ENCODE data around the gene RELN. TPM values are rescaled to one million over a fixed set of nuclear protein-coding genes. Genes with fewer than 3 reads are reported as not detected.

The RELN gene
- total and polyA plus RNA-seq, 12 donors = 0.22 to 1.9 (median 0.93) TPM

GRCh38 chr7:103947026-103947655, 42.3 kb downstream of the RELN start:
- intact Hi-C loops (cut with DNase I) = no loop called here
- 72 to 73% methylated on average over 2 of the region's 2 CpGs for WGBS, 2 donors

GRCh38 chr7:103944230-103944900, 45.1 kb downstream of the RELN start:
- DNase-seq = no peak
- ATAC-seq = no peak
- TF ChIP-seq, protein P1, sequence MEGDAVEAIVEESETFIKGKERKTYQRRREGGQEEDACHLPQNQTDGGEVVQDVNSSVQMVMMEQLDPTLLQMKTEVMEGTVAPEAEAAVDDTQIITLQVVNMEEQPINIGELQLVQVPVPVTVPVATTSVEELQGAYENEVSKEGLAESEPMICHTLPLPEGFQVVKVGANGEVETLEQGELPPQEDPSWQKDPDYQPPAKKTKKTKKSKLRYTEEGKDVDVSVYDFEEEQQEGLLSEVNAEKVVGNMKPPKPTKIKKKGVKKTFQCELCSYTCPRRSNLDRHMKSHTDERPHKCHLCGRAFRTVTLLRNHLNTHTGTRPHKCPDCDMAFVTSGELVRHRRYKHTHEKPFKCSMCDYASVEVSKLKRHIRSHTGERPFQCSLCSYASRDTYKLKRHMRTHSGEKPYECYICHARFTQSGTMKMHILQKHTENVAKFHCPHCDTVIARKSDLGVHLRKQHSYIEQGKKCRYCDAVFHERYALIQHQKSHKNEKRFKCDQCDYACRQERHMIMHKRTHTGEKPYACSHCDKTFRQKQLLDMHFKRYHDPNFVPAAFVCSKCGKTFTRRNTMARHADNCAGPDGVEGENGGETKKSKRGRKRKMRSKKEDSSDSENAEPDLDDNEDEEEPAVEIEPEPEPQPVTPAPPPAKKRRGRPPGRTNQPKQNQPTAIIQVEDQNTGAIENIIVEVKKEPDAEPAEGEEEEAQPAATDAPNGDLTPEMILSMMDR (IDR thresholded peaks at IDR 0.05) = no peak
- no peaks in the 10 kb centered on the region for H3K36me3 ChIP-seq
- H3K4me1 ChIP-seq = no peaks in the 10 kb centered on the region
- 85 to 92% methylated on average over 6 of the region's 6 CpGs for WGBS, 2 donors
- no peaks in the 10 kb centered on the region for H3K9me3 ChIP-seq
- H3K27ac ChIP-seq = no peak overlapping the region
- H3K4me3 ChIP-seq = no peak overlapping the region
- intact Hi-C loops (cut with DNase I) = no loop called here
- no peaks in the 10 kb centered on the region for H3K27me3 ChIP-seq

More at GRCh38 chr7:103947026-103947655, 42.3 kb downstream of the RELN start:
- DNase-seq = no peak
- TF ChIP-seq, protein P1 (IDR thresholded peaks at IDR 0.05) = no peak
- Histone ChIP-seq H3K4me1 (no peaks in the 10 kb centered on the region), H3K27ac (no peak overlapping the region), H3K9me3 (peaks cover 0 to 5% (median 0%) of the 10 kb centered on the region in 11 donors), H3K36me3 (no peaks in the 10 kb centered on the region), H3K4me3 (no peak overlapping the region), H3K27me3 (no peaks in the 10 kb centered on the region)
- ATAC-seq = no peak

DNA sequence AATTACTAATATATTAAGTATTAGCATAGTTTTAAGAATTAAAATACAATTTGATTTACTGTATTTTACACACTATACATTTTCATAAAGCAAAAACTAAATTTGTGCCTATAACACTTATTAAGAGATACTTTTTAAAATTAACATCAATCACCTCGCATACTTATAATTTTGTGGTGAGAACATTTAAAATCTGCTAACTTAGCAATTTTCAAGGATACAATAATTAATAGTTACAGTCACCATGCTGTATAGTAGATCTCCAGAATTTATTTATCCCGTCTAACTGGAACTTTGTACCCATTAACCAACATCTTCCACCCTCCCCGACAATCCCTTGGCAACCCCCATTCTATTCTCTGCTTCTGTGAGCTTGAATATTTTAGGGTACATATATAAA, 47.5 kb downstream of the RELN start:
- TF ChIP-seq, protein P1 (IDR thresholded peaks at IDR 0.05) = no peak
- Histone ChIP-seq H3K27ac (no peak overlapping the region), H3K9me3 (no peaks in the 10 kb centered on the region), H3K4me3 (no peak overlapping the region), H3K4me1 (no peaks in the 10 kb centered on the region), H3K36me3 (no peaks in the 10 kb centered on the region), H3K27me3 (no peaks in the 10 kb centered on the region)
- WGBS, 2 donors = 91 to 93% methylated on average over 3 of the region's 3 CpGs
- intact Hi-C loops (cut with DNase I) = no loop called here
- ATAC-seq (no peak), DNase-seq (no peak)

DNA sequence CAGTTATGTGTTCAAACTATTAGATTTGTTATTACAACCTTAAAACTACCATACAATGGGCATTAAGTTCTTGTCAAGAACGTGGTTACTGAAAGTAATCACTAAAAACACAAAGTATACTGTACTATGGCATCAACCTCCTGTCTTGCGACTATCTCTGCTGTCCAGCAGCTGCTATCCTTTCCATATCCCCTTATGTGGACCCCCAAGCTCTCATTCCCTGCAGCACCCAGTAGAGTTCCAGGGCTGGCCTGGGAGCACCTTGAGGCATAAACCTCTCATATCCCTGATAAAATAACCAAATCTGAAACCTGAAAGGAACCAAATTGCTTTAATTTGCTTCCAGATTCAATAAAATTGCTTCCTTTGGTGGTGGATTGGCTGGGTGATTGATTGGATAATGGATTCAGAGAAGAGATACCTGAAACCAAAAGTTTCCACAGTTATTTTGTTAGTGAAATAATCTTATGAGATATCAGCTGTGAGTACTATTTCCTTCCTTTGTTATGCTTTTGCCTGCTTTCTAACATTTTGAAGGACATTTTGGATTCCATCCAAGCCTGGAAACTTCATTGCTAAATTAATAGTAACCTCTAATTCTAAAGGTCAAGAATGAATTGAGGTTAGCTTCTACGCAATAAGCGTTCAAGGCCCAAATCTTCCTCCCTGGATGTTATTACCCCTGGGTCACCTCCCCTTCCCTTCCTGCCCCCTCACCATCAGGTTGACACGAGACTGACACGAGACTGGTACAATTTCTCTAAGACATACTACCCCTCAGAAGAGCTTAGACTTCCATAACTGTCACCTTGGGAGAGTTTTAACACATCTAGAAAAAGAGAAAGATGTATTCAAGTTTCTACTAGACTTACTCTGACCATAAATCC, 48.8 kb downstream of the RELN start:
- no peak for ATAC-seq
- Histone ChIP-seq H3K4me3 (no peak overlapping the region), H3K27ac (no peak overlapping the region), H3K36me3 (no peaks in the 10 kb centered on the region), H3K4me1 (no peaks in the 10 kb centered on the region), H3K9me3 (no peaks in the 10 kb centered on the region), H3K27me3 (no peaks in the 10 kb centered on the region)
- intact Hi-C loops (cut with DNase I) = no loop called here
- no peak for DNase-seq
- WGBS, 2 donors = 53 to 73% methylated on average over 6 of the region's 6 CpGs
- TF ChIP-seq, protein P1 (IDR thresholded peaks at IDR 0.05) = no peak
